HepG2 (cell line): ENCODE measurements around the gene RAE1. TPM values are rescaled to one million over a fixed set of nuclear protein-coding genes. Genes with fewer than 3 reads are reported as not detected.

ENCODE experiments used
- ATAC-seq: fragments of 200-7000 bp; cut with Tn5 transposase; 3 replicates; pipeline ENCODE4 v1.9.1; 2020; ENCODE audit warnings: mild to moderate bottlenecking, moderate library complexity
- BruUV-seq: library from RNA; stranded (reverse); fragments of 400-500 nt; replicated peaks from 2 replicates; lab custom pipeline; 2021; lab: Mats Ljungman, UMichigan
- CTCF ChIA-PET: fragments of 300-600 bp; formaldehyde crosslinking; extraction: SDS; loops from one replicate; lab custom pipeline; 2021; ENCODE audit warnings: low total read pairs, inconsistent platforms, low intra/inter-chr PET ratio; lab: Yijun Ruan, JAX
- POLR2A ChIA-PET: fragments of 350-600 bp; sonication (Branson Sonifier 250); formaldehyde crosslinking; loops from one replicate; lab custom pipeline; 2020; ENCODE audit warnings: antibody characterized with exemption, inconsistent platforms; lab: Yijun Ruan, JAX
- DNase-seq: peaks from one replicate; pipeline ENCODE4 v3.0.0-alpha.2; 2015; ENCODE audit warnings: low spot score
- FAIRE-seq: peaks from 3 replicates; lab custom pipeline; 2011; peaks lifted over from hg19 to GRCh38; lab: Jason Lieb, UNC
- H2AFZ ChIP-seq: one replicate; pipeline ENCODE4 v1.6.1; 2011; ENCODE audit warnings: low read length, inconsistent platforms
- H3K27ac ChIP-seq: fragments of 300-600 bp; 3 replicates; pipeline ENCODE4 v1.8.0; 2011; ENCODE audit warnings: mixed run types, mild to moderate bottlenecking, mixed read lengths, low read length, inconsistent platforms; ENCODE audit not compliant: insufficient read depth; ENCODE audit errors: extremely low read length
- H3K27me3 ChIP-seq, 2 experiments: fragments of 200-600 bp in 1 of 2; 2 replicates in 1 of 2; 3 replicates in 1 of 2; pipeline versions ENCODE4 v1.6.0 to v1.8.0; 2011; ENCODE audit warnings: low read length in 2 of 2, mild to moderate bottlenecking in 2 of 2, moderate library complexity in 2 of 2, inconsistent platforms in 1 of 2; ENCODE audit not compliant: insufficient read depth in 2 of 2, control insufficient read depth in 1 of 2
- H3K36me3 ChIP-seq, 2 experiments: fragments of 200-600 bp in 1 of 2; replicated peaks in 1 of 2; 2 replicates in 1 of 2; 3 replicates in 1 of 2; pipeline versions ENCODE4 v1.5.1 to v1.8.0; 2011; ENCODE audit warnings: low read length in 2 of 2, inconsistent platforms in 1 of 2; ENCODE audit not compliant: insufficient read depth in 2 of 2, control insufficient read depth in 1 of 2
- H3K4me1 ChIP-seq: 2 replicates; pipeline ENCODE4 v1.5.1; 2012; ENCODE audit warnings: low read length, inconsistent platforms; ENCODE audit not compliant: insufficient read depth
- H3K4me2 ChIP-seq: 2 replicates; pipeline ENCODE4 v1.6.0; 2011; ENCODE audit warnings: low read depth, low read length, inconsistent platforms
- H3K4me3 ChIP-seq, 3 experiments: fragments of 200-600 bp in 1 of 3; sonication (generic), shearing (Covaris generic) in 1 of 3; replicated peaks in 1 of 3; 2 replicates each; pipeline ENCODE4 v1.5.1; 2011 to 2016; ENCODE audit warnings: low read length in 3 of 3, inconsistent platforms in 2 of 3, low read depth in 2 of 3, mild to moderate bottlenecking in 2 of 3, control low read depth in 1 of 3, mixed read lengths in 1 of 3; ENCODE audit not compliant: insufficient read depth in 1 of 3
- H3K79me2 ChIP-seq: one replicate; pipeline ENCODE4 v1.6.1; 2011; ENCODE audit warnings: low read length, inconsistent platforms; ENCODE audit not compliant: insufficient read depth
- H3K9ac ChIP-seq: 2 replicates; pipeline ENCODE4 v1.6.0; 2011; ENCODE audit warnings: mild to moderate bottlenecking, low read depth, low read length, inconsistent platforms; ENCODE audit not compliant: insufficient read depth
- H3K9me3 ChIP-seq: 2 replicates; pipeline ENCODE4 v1.5.1; 2012; ENCODE audit warnings: mild to moderate bottlenecking, low read length
- H4K20me1 ChIP-seq: 2 replicates; pipeline ENCODE4 v1.6.0; 2011; ENCODE audit warnings: inconsistent platforms, mild to moderate bottlenecking, low read length, moderate library complexity; ENCODE audit not compliant: insufficient read depth
- AGO2 ChIP-seq: fragments of 200-400 bp; formaldehyde crosslinking; optimal IDR thresholded peaks from 2 replicates; pipeline ENCODE3; 2017; ENCODE audit warnings: mild to moderate bottlenecking, low read depth, low read length, moderate library complexity
- PATZ1 ChIP-seq: sonication (generic); formaldehyde crosslinking; IDR thresholded peaks from 2 replicates; pipeline ENCODE4 v1.4.0; 2020; ENCODE audit warnings: missing genetic modification reagents
- PRPF4 ChIP-seq: fragments of 200-400 bp; formaldehyde crosslinking; IDR thresholded peaks from 2 replicates; pipeline ENCODE4 v1.6.1; 2016; ENCODE audit warnings: low read length, low read depth; ENCODE audit not compliant: poor library complexity, severe bottlenecking
- RBFOX2 ChIP-seq: fragments of 200-400 bp; formaldehyde crosslinking; IDR thresholded peaks from 2 replicates; pipeline ENCODE4 v1.6.1; 2017; ENCODE audit warnings: low read depth, mild to moderate bottlenecking, low read length
- SOX13 ChIP-seq, 3 experiments: fragments of 450-650 bp in 1 of 3; sonication (generic) in 1 of 3; formaldehyde crosslinking in 1 of 3; IDR thresholded peaks in 2 of 3; conservative IDR thresholded peaks in 1 of 3; 2 replicates each; pipeline versions ENCODE4 v1.5.0 to v1.6.1; 2016 to 2020; ENCODE audit warnings: antibody characterized with exemption in 1 of 3, mild to moderate bottlenecking in 1 of 3, missing compliant biosample characterization in 1 of 3, missing genetic modification reagents in 1 of 3, moderate library complexity in 1 of 3
- TBX3 ChIP-seq: fragments of 450-650 bp; IDR thresholded peaks from 2 replicates; pipeline ENCODE4 v1.6.1; 2017; ENCODE audit warnings: antibody characterized with exemption, mild to moderate bottlenecking, inconsistent platforms, borderline replicate concordance
- TFAP4 ChIP-seq: sonication (generic); IDR thresholded peaks from 2 replicates; pipeline ENCODE4 v1.6.1; 2016; ENCODE audit warnings: low read depth, borderline replicate concordance
- TFE3 ChIP-seq: IDR thresholded peaks from 2 replicates; pipeline ENCODE4 v1.6.1; 2016
- ZFY ChIP-seq: sonication (generic); formaldehyde crosslinking; IDR thresholded peaks from 2 replicates; pipeline ENCODE4 v1.4.0; 2020; ENCODE audit warnings: missing genetic modification reagents
- WGBS: methylation state at CpG from one replicate; pipeline ENCODE4 v1.1.6; 2017; ENCODE audit warnings: low lambda C conversion rate; 5-methylcytosine and 5-hydroxymethylcytosine counted together
- in situ Hi-C: cut with HindIII; loops from 2 replicates; pipeline ENCODE4 v1.10.0; 2017; ENCODE audit warnings: low pct_unique_long_range_greater_than_20kb; ENCODE audit not compliant: extremely low pct_ligation_motif_present
- intact Hi-C: fragments of 100-400 bp; cut with micrococcal nuclease; formaldehyde crosslinking; loops from one replicate; pipeline ENCODE4 v1.10.0; 2022; ENCODE audit not compliant: unreplicated experiment
- polyA plus RNA-seq, 8 experiments: library from polyadenylated mRNA; depleted of rRNA in 3 of 8; stranded (reverse) in 7 of 8; unstranded in 1 of 8; fragments of >200 nt; fragmentation: Illumina TruSeq in 4 of 8; extraction: Trizol in 4 of 8; gene quantifications; 2 replicates each; pipeline versions ENCODE4 v1.2.1 to v1.2.3, GENCODE V29; 2011 to 2016; ENCODE audit warnings: low read depth in 4 of 8, missing spikeins in 1 of 8, mixed read lengths in 1 of 8; ENCODE audit not compliant: insufficient read depth in 1 of 8
- total RNA-seq, 5 experiments: library from RNA; depleted of rRNA; stranded (reverse); fragments of >200 nt; fragmentation: Illumina TruSeq; extraction: Trizol; gene quantifications; 2 replicates each; pipeline ENCODE4 v1.2.3, GENCODE V29; 2016; ENCODE audit warnings: low read depth in 1 of 5
- TF ChIP-seq, protein P1 (sequence below): sonication (generic); formaldehyde crosslinking; IDR thresholded peaks from 2 replicates; pipeline ENCODE4 v1.4.0; 2020; ENCODE audit warnings: missing genetic modification reagents

RAE1 gene
- total and polyA plus RNA-seq, 2 of the 13 experiments (the other 11 are each of a cell fraction or from before 2014, with no cell fraction given): 36.1 to 72.9 TPM

DNA sequence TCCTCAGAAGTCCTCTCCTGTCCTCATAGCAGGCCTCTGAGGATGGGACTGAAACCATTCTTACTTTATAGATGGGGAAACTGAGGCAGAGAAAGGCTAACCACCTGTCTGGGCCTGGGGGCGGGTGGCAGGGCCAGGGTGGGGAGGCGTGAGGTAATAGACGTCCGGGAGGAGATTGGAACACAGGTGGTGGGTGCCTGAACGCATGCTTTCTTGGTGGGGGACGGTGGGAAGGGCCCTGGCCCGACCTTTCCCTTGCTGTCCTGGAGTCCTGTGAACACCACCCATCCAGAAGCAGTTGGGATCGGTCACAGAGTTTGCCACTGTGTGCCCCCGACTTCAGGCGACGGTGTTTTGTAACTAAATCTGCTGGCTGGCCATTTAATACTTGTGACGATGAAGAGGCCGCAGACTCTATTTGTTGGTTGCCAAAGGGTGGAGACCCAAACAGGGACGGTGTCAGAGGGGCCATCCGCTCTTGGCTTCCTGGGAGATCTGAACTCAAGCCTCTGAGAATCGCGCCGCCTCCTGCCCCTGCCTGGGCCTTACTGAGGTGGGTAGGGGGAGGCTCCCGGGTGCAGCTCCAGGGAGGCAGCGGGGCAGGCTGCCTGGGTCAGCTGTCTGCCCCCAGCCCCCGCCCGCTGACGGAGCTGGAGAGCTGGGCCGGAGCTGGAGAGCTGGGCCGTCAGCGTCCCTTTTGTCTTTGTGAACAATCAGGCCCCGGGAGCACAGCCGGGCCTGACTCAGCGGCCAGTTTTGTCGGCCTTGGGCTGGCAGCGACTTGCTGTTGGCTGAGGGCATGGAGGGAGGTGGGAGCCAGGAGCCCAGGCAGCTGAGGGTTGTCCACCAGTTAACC is 44.3 kb downstream of the RAE1 start:
- no peak for DNase-seq
- H4K20me1 ChIP-seq: no peaks in the 10 kb centered on the region; the same call in 1 of the 2 replicates
- 82% methylated on average over 31 of the region's 31 CpGs for WGBS
- no peak overlapping the region for H3K4me3 ChIP-seq
- in situ Hi-C loops (loop anchor here (25.0 kb wide), 1 partner anchor 817 kb away; no protein-coding TSS in a partner anchor), intact Hi-C loops (no loop called here)
- no peaks in the 10 kb centered on the region for H3K9me3 ChIP-seq
- CTCF ChIA-PET: no interaction called here
- H3K4me2 ChIP-seq: no peak overlapping the region
- H3K36me3 ChIP-seq: peaks cover 14 to 56% of the 10 kb centered on the region in 2 experiments
- no TSS peak for BruUV-seq
- no peak overlapping the region for H3K27ac ChIP-seq
- POLR2A ChIA-PET: no interaction called here
- H3K9ac ChIP-seq: no peak overlapping the region; the same call in 1 of the 2 replicates
- no peak for FAIRE-seq
- no peak overlapping the region for H2AFZ ChIP-seq
- peaks cover 22% of the 10 kb centered on the region for H3K4me1 ChIP-seq
- peaks cover 12% of the 10 kb centered on the region for H3K79me2 ChIP-seq
- no peak for ATAC-seq
- H3K27me3 ChIP-seq: no peaks in the 10 kb centered on the region
- peak; percentile 63 for TF ChIP-seq AGO2
- TF ChIP-seq RBFOX2: peak; percentile 56
- TF ChIP-seq PATZ1: 0 out of 2 replicates have a peak, but pooled peaks have one; percentile 12
- TF ChIP-seq PRPF4: peak; percentile 59
- TF ChIP-seq SOX13 (IDR thresholded peaks at IDR 0.05): no peak
- TF ChIP-seq SOX13 (CRISPR knock-in tag; conservative IDR thresholded peaks at IDR 0.05 in 1 of 2, IDR thresholded peaks at IDR 0.05 in 1 of 2): peak in 1 of 2 experiments; percentile 29; a peak in 1 of 4 replicates
- TF ChIP-seq TFE3 (CRISPR knock-in tag): no peak
- TF ChIP-seq TBX3: no peak
- TF ChIP-seq ZFY (CRISPR knock-in tag): 0 out of 2 replicates have a peak, but pooled peaks have one; percentile 21
- TF ChIP-seq, protein P1, sequence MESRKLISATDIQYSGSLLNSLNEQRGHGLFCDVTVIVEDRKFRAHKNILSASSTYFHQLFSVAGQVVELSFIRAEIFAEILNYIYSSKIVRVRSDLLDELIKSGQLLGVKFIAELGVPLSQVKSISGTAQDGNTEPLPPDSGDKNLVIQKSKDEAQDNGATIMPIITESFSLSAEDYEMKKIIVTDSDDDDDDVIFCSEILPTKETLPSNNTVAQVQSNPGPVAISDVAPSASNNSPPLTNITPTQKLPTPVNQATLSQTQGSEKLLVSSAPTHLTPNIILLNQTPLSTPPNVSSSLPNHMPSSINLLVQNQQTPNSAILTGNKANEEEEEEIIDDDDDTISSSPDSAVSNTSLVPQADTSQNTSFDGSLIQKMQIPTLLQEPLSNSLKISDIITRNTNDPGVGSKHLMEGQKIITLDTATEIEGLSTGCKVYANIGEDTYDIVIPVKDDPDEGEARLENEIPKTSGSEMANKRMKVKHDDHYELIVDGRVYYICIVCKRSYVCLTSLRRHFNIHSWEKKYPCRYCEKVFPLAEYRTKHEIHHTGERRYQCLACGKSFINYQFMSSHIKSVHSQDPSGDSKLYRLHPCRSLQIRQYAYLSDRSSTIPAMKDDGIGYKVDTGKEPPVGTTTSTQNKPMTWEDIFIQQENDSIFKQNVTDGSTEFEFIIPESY (CRISPR knock-in tag): peak; percentile 52; the same call in 1 of the 2 replicates
- TF ChIP-seq TFAP4: no peak; the same call in 1 of the 2 replicates
